ENCODE results near the gene DNASE1L3. TPM values are rescaled to one million over a fixed set of nuclear protein-coding genes. Genes with fewer than 3 reads are reported as not detected.

DNASE1L3 gene
- total and polyA plus RNA-seq, 2 of the 13 experiments (the other 11 are each of a cell fraction or from before 2014, with no cell fraction given), result 0.86 to 1.7 TPM

- TF ChIP-seq ZNF607 (CRISPR knock-in tag; IDR thresholded peaks at IDR 0.05; ENCODE audit: borderline replicate concordance) (no peak; the same call in 1 of the 2 replicates), ZNF264 (CRISPR knock-in tag; IDR thresholded peaks at IDR 0.05) (no peak), ZNF557 (CRISPR knock-in tag; IDR thresholded peaks at IDR 0.05) (no peak), SYNCRIP (IDR thresholded peaks at IDR 0.05; ENCODE audit: insufficient read depth, low read depth, low read length) (no peak), KLF6 (CRISPR knock-in tag; IDR thresholded peaks at IDR 0.05) (0 out of 2 replicates have a peak, but pooled peaks have one; percentile 16), ZNF530 (CRISPR knock-in tag; IDR thresholded peaks at IDR 0.05; ENCODE audit: low read depth) (no peak), RBFOX2 (IDR thresholded peaks at IDR 0.05; ENCODE audit: low read depth, low read length) (peak; percentile 57), MEIS1 (CRISPR knock-in tag; IDR thresholded peaks at IDR 0.05; ENCODE audit: borderline replicate concordance) (peak; percentile 45; the same call in 1 of the 2 replicates), ZNF136 (CRISPR knock-in tag; IDR thresholded peaks at IDR 0.05; ENCODE audit: low read depth) (no peak), ZNF562 (CRISPR knock-in tag; IDR thresholded peaks at IDR 0.05; ENCODE audit: borderline replicate concordance) (no peak), ZNF547 (CRISPR knock-in tag; IDR thresholded peaks at IDR 0.05) (no peak; the same call in 1 of the 2 replicates), MXD4 (CRISPR knock-in tag; IDR thresholded peaks at IDR 0.05) (no peak), PHF8 (CRISPR knock-in tag; IDR thresholded peaks at IDR 0.05) (peak; percentile 67; the same call in 1 of the 2 replicates), NKX3-1 (CRISPR knock-in tag; IDR thresholded peaks at IDR 0.05) (no peak), RNF2 (conservative IDR thresholded peaks at IDR 0.05; ENCODE audit: low read depth) (no peak), HNRNPK (IDR thresholded peaks at IDR 0.05; ENCODE audit: low read depth, low read length, poor library complexity, severe bottlenecking) (peak; percentile 87), SAP130 (CRISPR knock-in tag; IDR thresholded peaks at IDR 0.05; ENCODE audit: low read depth) (peak; percentile 62), ZNF251 (CRISPR knock-in tag; IDR thresholded peaks at IDR 0.05) (no peak), NFE2 (CRISPR knock-in tag; IDR thresholded peaks at IDR 0.05) (no peak), HMGXB4 (CRISPR knock-in tag; IDR thresholded peaks at IDR 0.05; ENCODE audit: borderline replicate concordance in 1 of 2, low read depth in 1 of 2) (peak; percentile 76 to 79), IRF1 (CRISPR knock-in tag; IDR thresholded peaks at IDR 0.05; ENCODE audit: low read depth) (no peak), TFAP4 (IDR thresholded peaks at IDR 0.05; ENCODE audit: borderline replicate concordance, low read depth) (peak; percentile 83; the same call in 1 of the 2 replicates), ZNF503 (CRISPR knock-in tag; IDR thresholded peaks at IDR 0.05) (no peak)
- TF ChIP-seq, protein P1, sequence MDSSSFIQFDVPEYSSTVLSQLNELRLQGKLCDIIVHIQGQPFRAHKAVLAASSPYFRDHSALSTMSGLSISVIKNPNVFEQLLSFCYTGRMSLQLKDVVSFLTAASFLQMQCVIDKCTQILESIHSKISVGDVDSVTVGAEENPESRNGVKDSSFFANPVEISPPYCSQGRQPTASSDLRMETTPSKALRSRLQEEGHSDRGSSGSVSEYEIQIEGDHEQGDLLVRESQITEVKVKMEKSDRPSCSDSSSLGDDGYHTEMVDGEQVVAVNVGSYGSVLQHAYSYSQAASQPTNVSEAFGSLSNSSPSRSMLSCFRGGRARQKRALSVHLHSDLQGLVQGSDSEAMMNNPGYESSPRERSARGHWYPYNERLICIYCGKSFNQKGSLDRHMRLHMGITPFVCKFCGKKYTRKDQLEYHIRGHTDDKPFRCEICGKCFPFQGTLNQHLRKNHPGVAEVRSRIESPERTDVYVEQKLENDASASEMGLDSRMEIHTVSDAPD (CRISPR knock-in tag; IDR thresholded peaks at IDR 0.05), result 0 out of 2 replicates have a peak, but pooled peaks have one; percentile 6
Observed at GRCh38 chr3:58237238-58237940, 26.6 kb upstream of the DNASE1L3 start, which contains the start of gene ABHD6 (continued).
